NCI-H2227 (cell line): ENCODE data around the gene ERCC3.

Source experiments
- DNase-seq: peaks from one replicate; lab custom pipeline; 2025; ENCODE audit not compliant: unreplicated experiment; lab: John Stamatoyannopoulos, UW

Gene ERCC3

DNA sequence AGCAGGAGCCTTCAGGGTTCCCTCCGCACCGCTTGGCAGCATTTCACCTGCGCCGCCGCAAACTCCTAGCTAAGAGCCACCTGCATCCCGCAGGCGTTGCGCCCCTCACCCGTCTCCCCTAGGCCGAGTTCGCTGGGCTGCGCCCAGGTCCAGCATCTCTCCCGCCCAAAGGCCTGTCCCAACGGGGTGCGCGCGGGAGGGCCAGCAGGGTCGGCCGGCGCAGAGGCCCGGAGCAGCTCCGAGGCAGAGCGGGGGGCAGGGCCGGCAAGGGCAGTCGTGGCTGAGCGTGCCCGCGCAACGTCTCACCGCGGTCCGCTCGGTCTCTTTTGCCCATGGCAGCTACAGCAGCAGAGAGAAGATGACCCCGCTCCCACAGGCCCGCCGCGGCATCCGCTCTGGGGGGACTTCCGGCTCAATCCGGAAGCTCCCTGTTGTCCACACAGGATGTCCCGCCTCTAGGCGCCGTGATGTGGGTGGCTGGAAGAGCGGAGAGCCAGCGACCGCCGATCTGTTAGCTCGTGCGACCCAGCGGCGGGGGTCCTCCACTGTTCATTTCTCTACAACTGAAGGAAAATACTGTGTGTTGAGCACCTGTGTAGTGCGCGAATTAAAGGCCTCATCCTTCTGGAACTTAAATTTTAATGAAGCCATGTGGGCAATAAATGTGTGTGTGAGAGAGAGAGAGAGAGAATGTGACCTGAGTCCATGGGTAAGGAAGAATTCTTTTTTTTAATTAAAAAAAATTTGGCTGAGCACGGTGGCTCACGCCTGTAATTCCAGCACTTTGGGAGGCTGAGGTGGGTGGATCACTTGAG lies at the start of gene ERCC3:
Gene ERCC3, minus strand, starts transcription at position 397 of the 815 bp plus-strand sequence. Its CDS starts 63 bp downstream, at position 334.
- DNase-seq = peak; percentile 96

DNA sequence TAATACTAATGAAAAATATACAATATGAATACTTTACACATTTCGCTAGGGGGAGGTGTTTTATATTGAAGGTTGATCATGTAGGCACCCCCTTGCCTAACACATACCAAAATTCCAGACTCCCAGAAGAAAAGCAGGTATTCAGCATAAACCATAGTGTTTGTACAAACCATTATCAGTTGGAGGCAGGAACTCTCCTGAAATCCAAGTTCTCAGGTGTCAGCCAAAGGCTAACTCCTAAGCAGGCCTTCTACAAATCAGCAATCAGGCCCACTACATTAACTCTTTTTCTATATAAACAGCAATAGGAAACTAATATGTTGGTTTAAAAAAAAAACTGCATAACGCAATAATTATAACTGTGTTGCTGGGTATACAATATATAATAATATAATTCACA lies 49.3 kb upstream of the ERCC3 start:
- no peak for DNase-seq

- no peak for DNase-seq
Observed at GRCh38 chr2:127342101-127342500, 48.2 kb upstream of the ERCC3 start.

DNA sequence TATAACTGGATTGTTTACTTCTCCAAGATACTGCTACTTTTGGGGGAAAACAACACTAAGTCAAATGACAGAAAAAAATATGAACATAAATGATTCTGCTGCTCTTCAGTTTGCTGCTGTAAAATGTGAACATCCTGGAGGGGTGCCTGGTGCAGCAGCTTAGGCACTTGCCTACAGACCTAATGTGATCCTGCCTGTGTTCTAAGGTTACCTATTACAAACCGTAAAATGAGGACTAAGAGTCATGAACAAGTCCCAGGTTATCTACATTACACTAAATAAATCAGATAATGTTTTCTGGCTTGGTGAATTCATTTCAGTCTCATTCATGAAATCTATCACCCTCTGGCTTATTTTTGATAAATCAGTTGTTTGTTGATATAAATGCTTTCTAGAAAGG lies 38.4 kb upstream of the ERCC3 start:
- DNase-seq = no peak

DNA sequence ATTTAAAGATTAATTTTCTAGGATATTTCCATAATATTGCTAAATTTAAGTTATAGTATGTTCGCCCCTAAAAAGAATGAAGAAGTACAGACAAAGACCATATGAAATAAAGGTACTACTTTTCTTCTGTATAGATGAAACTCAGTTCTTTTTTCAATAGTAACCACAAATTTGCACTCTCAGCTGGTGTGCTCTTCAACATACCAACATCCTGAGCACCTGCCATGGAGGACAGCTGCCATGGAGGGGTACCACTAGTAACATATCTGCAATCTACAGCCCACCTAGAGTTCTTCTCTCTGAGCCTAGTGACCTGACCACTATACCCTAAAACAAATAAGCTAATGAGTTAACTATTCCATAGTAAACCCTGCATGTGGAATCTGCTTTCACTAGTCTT lies 36.8 kb upstream of the ERCC3 start:
- DNase-seq = no peak

- DNase-seq = no peak
Observed at GRCh38 chr2:127326289-127326945, 32.5 kb upstream of the ERCC3 start.

GRCh38 chr2:127324635-127325034 lies 30.7 kb upstream of the ERCC3 start:
- DNase-seq = peak; percentile 56

DNA sequence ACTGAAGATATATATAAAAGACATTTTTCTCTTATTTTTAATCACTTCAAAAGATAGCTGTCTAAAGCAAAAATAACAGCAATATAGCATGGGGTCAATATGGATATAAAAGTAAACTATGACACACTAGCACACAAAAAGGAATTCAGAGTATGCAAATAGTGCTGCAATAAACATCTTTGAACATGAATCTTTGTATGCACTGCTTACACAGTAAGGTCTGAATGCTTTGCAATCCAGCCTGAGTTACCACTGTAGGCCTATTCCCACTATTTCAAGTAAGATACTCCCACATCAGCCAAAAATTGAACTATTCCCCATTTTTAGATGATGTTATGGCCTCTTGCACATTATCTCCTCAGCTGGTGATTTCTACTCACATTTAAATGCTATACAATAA lies 27.4 kb upstream of the ERCC3 start:
- no peak for DNase-seq

GRCh38 chr2:127320586-127321275 lies 26.8 kb upstream of the ERCC3 start:
- no peak for DNase-seq

GRCh38 chr2:127320067-127320466 lies 26.1 kb upstream of the ERCC3 start:
- DNase-seq = no peak

GRCh38 chr2:127314193-127314988 lies 20.4 kb upstream of the ERCC3 start:
- no peak for DNase-seq

- no peak for DNase-seq
Observed at GRCh38 chr2:127313406-127313805, 19.5 kb upstream of the ERCC3 start.

DNA sequence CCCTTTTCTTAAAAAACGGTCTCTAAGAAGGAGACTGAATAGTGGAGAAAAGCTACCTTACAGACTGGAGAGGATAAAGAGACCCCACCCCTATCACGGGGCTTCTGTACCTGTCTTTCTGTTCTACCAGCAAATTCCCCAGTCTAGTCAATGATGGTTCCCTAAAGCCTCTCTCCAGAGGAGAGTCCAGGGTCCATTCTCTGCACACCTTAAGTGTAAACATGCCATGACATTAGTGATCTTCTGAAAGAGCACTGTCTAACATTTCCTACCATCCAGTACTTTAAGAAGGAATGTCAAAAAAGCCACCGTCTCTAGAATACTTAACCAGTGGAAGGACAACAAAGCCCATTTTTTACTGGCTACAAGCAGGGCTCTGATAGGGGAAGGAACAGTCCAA lies 17.0 kb upstream of the ERCC3 start:
- no peak for DNase-seq

DNA sequence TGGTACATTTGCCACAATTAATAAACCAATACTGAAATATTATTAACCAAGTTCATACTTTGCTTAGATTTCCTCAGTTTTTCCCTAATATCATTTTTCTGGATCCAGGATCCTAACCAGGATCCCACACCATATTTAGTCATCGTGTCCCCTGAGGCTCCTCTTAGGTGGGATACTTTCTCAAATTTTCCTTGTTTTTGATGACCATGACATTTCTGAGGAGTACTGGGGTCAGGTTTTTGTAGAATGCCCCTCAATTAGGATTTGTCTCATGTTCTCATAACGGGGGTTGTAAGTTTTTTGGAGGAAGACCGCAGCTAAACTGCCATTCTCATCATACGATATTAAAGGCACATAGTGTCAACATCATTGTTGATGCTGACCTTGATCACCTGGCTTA lies 15.5 kb upstream of the ERCC3 start:
- no peak for DNase-seq

DNA sequence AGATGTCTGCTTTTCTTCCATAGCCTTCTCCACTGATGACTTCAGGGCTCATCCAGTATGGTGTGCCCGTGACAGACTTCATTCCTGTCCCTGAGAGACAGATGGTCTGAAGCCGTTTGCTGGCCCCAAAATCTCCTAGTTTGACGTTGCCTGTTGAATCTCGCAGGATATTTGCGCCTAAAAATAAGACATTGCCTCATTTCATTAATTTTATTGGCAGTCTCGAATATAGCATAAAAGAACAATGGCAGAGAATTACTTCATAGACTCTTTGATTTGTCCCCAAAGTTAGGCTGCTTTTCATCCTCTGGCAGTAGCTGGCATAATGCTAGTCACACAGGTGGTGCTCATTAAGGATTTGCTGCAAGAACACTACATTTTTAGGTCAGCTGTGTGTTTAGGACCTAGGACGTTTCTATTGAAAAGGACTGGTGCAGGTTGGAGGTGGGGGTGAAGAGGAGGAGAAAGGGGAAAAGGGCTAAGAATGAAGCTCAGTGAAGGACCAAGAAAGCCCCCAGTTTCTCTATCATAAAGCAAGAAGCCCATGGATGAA lies 14.7 kb upstream of the ERCC3 start:
- no peak for DNase-seq

GRCh38 chr2:127305990-127306585 lies 12.1 kb upstream of the ERCC3 start:
- DNase-seq = no peak

DNA sequence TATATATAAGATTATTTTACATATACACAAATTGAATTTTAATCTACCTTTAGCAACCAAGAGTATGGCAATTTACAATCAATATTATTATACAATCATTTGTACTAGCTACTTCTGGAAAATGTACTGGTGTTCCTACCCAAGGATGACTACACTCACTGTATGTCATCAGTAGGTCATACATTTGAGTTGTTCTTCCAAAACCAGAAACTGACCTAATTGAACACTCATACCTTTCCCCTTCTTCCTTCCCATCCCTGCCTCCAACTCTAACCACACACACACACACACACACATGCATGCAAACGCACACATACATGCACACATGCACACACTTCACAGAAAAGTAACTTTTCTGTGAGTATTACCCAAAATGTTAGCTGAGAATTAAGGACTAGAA lies 8.2 kb upstream of the ERCC3 start:
- no peak for DNase-seq

GRCh38 chr2:127293386-127293747 lies 577 bp downstream of the ERCC3 start:
- peak; percentile 61 for DNase-seq

DNA sequence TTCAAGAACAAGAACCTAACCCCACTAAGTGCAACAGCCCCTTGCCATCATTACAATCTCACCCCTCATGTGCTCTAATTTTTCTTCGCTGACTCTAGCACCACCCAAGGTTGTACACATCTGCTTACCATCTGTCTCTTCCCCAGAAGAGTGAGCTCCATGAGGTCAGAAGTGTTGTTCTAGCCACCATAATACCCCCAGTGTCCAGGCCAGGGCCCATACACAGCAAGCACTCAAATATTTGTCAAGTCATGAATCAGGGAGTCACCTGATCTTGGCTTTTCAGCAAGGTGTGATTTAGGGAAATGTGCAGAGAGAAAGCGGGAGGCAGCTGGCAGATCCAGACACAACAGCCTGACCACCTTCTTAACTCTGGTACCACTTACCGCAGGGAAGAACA lies 5.7 kb downstream of the ERCC3 start:
- DNase-seq = no peak

- DNase-seq = no peak
Observed at GRCh38 chr2:127283275-127283674, 10.7 kb downstream of the ERCC3 start.

- no peak for DNase-seq
Observed at GRCh38 chr2:127280693-127281092, 13.3 kb downstream of the ERCC3 start.
